GM21576 (cell line): ENCODE measurements around the gene UBE2O.

Experiments used
- ATAC-seq: cut with Tn5 transposase; IDR thresholded peaks from one replicate; pipeline ENCODE4 v1.9.1; 2021; ENCODE audit warnings: mild to moderate bottlenecking, moderate library complexity; ENCODE audit not compliant: unreplicated experiment

UBE2O gene

DNA sequence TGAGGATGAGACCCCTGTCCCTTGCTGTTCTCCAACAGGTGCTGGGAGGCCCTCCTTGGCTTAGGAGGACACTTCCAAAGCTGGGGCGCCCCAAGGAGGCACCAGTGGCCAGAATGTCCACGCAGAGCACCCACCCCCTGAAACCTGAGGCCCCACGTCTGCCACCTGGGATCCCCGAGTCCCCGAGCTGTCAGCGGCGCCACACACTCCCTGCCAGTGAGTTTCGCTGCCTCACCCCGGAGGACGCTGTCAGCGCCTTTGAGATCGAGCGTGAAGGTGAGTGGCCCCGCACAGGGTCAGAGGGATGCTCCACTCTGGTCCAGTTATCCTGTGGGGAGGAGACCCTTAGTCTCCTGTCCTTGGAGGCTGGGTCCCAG lies 15.7 kb upstream of the UBE2O start:
- no peak for ATAC-seq

DNA sequence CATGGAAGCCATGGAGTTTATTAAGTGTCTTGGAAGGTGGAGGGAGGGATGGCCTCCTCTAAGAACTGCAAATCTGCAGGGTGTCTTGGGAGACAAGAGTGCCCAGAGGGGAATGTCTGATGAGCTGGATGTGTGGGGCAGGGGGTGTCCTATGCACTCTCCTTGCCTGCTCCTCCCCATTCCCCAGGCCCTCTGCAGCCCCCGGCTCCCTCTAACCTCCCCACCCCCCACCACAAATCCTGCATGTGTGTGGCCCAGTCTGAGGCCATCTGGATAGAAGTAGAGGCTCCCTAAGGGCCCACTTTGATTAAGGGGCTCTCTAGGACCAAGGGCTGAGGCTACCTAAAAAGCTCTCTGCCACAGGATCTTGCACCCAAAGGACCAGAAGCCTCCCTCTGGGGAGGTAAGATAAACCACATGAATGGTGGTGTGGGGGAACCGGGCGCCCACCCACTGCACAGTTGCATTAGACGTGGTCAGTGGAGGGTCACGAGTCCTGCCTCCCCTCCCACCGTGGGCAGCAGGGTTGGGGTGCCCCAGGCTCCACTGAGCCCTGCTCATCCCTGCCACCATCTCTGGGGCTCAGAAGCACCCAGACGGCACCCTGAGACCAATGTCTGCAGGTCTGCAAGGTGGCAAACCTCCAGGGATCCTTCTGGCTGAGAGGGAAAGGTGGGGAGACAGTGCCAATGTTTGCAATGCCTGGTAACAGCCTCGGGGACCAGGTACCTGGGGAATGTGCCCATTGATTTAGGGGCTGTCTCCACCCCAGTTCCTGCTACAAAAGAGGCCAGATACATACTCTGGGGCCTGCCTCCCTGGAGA lies 15.1 kb upstream of the UBE2O start:
- ATAC-seq = no peak

DNA sequence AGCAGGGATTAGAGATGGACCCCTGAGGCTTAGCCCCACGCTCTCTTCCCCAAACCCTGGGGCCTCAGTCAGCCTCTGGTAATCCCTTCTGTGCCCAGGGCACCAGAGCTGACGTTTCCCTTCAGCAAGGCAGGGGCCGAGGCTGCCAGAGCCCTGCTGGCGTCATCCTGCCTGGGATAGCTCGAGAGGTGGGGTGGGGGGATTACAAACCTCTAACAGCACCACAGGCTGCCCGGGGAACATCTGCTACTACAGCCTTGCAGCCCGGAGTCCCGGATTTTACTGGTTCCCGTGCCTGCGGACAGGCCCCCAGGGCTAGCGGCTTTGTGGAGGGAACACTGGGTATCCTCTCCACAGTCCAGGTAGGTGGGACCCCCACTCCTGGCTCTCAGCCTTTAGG lies 14.4 kb upstream of the UBE2O start, which contains the start of gene AANAT:
AANAT (plus strand) TSS at position 238 of the 400 bp plus-strand sequence. CDS start 1,144 bp downstream, outside the sequence.
- no peak for ATAC-seq

DNA sequence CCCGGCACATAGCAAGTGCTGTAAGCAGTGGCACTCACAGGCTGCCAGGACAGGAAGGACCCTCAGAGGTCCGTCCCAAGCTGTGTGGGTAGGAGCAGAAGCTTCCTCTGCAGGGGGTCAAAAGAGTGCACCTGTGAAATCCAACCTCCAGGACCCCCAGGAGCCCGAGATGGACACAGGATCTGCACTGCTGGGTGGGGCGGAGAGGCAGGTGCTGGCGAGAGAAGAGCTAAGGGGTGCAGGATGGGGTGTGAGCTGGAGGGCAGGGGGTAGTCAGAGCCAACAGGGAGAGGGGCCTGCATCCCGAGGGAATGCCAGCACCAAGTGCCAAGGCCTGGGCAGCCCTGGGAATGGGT lies 13.8 kb upstream of the UBE2O start:
- ATAC-seq = no peak

DNA sequence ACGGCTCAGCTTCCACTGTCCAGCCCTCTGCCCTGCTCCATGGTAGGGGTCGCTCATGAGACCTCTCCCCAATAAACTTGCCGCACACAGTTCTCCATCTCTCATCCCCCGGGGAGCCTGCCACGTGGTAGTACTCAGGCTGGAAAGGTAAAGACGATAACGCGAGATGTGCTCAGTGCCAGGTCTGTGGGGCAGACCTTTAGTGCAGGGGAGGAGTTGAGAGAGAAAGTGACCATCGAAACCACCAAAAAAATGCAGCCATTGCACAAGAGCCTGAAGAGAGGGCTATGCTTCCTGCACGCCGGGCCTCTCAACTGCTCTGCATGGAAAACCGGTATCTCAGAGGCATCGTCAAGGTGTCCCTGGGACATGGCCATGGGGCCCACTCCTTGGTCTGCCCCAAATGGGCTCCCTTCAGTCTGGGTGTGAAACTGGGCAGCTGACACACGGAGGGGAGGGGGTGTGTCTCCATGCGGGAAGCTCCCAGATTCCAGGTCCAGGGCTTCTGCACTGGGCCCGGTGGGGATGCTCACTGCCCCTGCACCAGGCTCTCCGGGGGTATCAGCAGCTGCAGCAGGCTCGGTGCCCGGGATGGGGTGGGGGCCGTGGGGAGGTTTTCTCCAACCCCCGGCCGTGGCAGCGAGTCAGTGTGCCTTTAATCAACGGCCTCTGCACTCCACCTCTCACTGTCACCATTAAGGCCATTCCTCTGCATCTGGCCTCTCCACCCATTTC lies 9.8 kb upstream of the UBE2O start:
- no peak for ATAC-seq

DNA sequence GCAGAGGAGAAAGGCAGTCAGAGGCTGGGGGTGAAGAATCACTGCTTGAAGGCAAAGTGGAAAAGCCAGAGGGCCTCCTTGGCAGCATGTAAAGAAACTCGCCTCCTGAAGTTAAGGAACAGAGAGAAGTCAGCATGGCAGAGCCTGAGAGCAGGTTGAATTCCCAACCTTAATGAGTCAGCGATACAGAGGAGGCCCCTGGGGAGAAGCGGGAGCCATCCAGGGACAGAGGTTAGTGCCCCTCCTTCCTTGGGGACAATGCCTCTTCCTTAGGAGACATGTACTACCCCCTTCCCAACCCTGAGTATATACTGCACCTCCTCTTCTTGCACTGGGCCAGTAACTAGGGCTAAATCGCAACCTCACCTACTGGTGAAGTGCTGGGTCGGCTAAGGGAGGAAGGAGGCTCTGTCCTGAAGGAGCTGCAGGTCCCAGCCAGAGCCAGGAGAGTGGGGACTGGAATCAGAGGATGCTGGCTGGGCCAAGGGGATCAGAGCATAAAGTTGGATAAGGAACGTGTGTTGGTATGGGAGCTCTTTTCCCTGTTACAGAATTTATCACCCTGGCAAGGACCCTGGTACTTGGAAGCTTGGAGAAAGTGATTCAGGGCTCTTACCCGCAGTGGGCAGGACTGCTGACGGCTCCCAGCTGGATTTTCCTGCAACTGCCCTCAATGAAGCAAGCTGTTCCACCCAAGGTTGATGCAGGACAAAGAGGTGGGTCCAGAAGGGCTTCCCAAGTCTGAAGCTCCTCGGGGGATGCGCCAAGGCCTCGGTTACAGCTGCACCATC lies 9.0 kb upstream of the UBE2O start:
- ATAC-seq = no peak

DNA sequence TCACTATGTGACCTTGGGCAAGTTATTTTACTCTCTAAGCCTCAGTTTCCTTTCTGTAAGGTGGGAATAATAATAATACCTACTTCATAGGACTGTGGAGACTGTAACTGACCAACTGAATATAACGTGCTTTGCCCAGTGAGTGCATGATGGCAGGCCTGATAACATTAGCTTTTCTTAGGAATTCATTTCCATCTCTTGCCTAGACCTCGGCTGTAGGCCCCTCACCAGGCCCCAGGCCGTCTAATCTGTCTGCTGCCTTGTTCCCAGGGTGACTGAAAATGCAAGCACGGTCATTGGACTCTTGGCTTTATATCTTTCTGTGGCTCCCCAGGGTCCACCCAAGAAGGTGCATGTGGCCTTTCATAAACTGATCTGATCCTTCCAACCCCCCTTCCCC lies 6.7 kb upstream of the UBE2O start:
- ATAC-seq = no peak

DNA sequence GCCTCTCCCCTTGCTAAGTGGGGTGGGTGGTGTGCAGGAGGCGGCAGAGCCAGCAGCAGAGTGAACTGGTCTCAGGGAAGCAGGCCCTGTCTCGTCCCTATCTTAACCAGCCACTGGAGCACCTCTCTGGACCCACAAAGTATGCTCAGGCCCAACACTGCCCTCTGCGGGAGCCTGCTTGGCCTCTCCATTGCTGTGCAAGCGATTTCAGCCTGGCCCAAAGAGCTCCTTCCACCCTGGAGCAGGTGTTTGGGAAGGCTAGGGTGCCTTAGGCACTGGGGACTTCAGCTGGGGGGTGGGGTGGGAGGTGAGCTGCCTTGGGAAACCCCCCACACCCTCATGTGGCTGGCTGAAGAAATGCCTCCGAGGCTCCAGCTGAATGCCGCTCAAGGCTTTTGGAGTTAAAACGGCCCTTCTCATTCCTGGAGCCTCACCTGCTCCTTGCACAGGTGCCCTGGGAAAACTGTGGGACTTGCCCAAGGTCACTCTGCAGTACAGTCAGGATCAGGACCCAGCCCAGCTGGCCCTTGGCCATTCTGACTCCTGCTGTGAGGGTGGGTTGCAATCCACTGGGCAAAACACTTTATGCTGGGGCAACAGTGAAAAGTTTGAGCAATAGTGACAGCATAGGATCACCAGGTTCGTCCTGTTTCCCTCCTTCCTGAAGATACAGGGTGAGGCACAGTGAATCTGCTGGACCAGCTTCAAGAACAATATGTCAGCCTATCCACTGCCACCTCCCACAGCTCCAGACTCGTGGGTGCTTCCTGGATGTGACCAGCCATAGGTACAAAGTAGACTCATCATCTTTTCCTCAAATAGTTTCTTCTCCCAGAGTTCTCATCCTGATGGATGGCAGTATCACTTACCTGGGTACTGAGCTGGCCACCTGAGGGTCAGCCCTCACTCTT lies 5.9 kb upstream of the UBE2O start:
- no peak for ATAC-seq

DNA sequence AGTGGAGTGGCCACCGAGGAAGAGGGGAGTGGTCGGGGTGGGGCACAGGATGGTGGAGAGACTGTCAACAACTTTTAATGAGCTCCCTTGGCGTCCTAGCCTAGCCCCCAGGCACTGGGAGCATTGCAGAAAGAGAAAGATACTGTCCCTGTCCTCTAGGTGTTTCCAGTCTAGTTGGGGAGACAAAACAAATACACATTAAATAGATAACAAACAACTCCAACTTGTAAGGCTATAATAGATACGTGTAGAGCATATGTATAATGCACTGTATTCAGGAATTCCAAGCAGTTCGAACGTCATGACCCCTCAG lies 435 bp upstream of the UBE2O start:
- no peak for ATAC-seq

DNA sequence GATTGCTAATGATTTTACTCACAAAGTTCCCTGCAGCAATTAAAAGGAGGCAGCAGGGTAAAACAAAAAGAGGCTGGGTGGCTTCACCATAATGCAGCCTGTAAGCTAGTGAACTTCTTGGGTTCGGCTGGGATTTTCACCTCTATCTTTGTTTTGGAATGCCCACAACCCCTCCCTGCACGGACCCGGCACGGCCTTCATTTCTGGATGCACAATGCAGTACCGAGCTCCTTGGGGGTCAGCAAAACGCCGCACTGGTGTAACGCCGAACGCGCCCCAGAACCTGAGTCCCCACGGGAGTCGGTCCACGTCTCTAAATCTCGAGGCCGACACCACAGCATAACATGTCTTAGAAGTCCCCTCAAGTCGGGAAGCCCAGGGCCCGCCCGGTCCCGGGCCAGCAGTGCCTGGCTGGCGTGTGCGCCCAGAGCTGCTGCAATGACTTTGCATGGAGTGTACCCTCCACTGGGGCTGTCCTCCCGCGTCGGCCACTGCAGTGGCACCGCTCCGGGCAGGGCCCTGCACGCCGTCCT lies 759 bp downstream of the UBE2O start:
- ATAC-seq = peak; percentile 2

DNA sequence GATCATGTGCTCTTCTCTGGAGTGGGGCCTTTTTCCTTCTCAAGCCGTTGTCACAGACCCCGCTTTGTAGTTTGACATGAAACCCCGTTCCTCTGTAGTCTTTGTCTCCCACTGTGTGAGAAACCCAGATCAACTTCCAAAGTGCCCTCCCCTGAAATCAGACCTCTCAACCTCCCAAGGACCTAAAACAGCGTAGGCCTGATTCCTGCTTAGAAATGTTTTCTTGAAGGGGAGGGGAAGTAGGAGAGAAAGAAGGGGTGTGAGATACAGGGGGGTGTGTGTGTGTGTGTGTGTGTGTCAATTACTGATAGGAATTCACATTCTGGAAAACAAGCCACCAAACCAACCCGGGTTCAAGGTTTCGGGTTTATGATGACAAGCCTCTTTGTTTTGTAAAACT lies 1.4 kb downstream of the UBE2O start:
- ATAC-seq = no peak

DNA sequence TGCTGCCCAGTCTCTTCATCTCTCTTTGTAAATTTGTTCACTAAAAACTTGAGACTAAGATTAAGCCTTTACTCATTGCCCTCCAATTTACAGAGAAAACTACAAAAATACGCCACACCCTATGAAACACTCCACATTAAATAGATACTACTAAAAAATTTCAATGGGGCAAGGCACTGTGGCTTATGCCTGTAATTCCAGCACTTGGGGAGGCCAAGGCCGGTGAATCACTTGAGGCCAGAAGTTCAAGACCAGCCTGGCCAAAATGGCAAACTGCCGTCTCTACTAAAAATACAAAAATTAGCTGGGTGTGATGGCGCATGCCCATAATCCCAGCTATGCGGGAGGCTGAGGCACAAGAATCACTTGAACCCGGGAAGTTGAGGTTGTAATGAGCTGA lies 3.8 kb downstream of the UBE2O start:
- ATAC-seq = no peak

DNA sequence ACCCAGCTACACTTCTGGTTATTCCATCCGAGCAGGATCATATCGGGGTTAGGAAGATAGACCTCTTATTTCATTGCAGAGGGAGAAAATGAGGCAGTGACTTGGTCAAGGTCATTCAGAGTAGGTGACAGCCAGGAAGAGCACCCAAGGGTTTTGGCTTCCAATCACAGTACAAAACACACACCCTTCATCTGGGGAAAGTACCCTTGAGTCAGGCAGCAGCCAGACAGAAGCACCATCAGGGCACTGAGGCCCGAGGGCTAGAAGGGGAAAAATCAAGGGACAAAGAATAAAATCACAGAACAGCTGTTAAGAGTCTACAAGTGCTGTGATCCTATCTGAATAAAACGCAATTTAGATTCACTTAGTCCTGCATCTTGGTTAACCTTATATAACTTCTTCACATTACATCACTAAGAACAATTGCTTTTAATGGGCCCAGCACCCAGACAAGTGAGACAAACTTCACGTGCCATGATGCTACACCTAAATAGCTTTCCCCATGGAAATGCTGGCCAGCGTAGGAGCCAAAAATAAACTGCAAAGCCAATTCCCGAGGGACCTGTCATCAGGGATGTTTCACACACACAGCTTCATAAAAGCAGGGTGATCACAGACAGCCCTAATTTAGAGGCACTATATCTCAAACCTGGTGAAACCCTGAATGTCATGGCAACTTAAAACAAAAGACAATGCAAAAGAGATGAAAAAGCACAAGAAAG lies 4.9 kb downstream of the UBE2O start:
- ATAC-seq = no peak

DNA sequence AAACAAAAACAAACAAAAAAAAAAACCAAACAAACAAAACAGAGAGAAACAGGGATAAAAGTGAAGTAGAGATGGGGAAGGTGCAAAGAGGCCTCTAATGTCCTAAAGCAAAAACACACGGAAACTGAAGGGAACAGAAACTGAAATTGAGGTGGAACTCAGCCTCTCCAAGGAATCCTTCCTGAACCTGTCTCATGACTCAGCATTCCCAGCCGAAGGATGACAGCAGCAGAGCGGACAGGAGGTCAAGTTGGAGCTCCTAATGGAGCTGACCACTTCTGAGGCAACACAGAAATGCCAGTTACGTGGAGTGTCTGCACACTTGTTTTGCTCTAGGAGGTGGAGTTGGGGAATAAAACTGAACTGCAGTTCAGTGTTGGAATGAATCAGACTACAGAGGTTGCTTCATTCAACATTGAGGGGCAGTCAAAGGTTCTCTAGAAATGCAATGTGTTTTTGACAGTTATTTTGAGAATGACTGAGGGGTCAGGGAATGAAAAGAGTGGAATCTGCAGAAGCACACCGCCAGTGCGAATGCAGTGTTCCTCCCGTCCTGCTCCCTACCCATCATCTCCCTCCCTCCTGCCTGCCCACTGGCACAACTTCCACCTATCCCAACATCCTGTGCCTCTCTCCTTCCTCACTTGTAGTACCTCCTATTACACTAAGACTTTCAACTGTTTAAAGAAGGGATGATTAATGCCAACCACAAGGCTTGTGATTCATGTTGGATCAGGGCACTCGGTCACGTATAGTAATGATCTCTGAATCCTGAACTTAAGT lies 6.3 kb downstream of the UBE2O start:
- no peak for ATAC-seq

DNA sequence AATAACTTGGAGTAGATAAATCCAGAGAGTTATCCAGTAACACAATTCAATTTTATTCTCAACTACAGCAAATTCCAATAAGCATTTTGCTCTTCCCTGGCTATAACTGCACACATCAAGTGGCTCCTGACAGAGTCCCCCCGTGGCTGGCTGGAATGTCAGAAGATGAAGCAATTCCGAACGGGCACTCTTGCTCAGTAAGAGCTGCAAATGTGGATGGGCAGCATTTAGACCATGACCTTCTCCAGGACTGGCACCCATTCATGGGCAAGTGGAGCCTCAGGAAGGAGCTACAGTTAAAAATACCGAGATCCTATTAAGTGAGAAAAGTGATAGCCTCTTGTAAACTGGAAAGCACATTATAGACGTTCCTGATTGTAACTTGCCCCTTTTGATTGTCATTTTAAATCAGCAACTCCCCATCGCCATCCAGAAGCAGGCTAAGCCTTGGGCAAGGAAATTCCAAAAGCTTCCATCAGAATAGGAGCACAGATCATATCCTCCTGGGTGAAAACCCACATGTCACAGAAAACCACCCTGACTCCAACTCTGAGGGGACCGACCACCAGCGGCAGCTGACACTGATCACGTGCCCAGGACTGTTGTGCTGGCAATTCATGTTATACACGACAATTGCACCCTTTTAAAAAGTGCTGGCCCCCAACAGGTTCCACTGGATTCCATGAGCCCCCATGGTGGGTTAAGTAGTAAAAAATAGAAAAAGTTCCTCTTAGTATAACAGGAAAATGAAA lies 7.1 kb downstream of the UBE2O start:
- ATAC-seq = no peak

DNA sequence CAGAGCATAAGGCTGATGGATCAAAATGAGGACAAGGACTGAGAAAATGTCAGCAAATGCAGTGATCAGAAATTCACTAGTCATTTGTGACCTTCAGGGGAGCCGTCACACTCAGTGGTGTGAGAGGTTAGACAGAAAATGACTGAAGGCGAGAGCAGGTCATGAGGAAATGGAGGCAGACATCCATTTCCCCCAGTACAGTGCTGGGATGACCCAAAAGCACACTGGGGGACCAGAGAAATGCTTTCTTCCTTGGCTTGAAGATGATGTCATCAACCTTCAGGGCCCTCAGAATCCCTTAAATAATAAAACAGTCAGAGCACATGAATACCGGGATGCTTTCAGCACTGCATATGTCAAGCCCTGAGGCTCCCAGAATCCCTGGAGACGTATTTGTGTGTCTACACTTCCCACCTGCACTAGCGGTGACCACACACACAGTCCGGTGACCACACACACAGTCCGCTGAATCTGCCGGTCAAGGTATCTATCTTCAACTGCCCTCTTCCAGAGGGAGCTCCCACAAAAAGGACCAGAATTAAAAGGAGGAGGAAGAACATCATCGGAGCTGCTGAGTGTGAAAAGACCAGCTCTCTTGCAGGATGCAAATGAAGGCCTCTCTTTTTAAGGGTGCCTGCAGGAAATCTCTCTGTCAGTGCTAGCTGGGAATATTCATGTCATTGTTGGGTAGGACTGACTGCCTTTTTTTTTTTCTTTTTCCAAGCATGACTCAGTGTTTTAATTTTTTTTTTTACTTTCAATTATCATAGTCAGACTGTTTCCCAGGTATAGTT lies 8.2 kb downstream of the UBE2O start:
- ATAC-seq = no peak
